Loucy (cell line): ENCODE results near the gene SMIM10L2A.

ENCODE experiments used
- H2AFZ ChIP-seq: fragments of 200-600 bp; sonication (generic); 2 replicates; pipeline ENCODE4 v1.6.0; 2016; ENCODE audit warnings: antibody characterized with exemption, mild to moderate bottlenecking, low read length, moderate library complexity
- H3F3A ChIP-seq: fragments of 200-600 bp; 2 replicates; pipeline ENCODE4 v1.6.0; 2016; ENCODE audit warnings: antibody characterized with exemption, low read depth, mild to moderate bottlenecking
- H3K27me3 ChIP-seq: fragments of 200-600 bp; sonication (generic); 2 replicates; pipeline ENCODE4 v1.6.1; 2014; ENCODE audit warnings: low read length, mild to moderate bottlenecking; ENCODE audit not compliant: insufficient read depth, poor library complexity, severe bottlenecking
- H3K36me3 ChIP-seq: fragments of 200-600 bp; sonication (generic); 2 replicates; pipeline ENCODE4 v1.6.1; 2016; ENCODE audit warnings: low read length; ENCODE audit not compliant: insufficient read depth
- H3K4me1 ChIP-seq: fragments of 200-600 bp; sonication (generic); 2 replicates; pipeline ENCODE4 v1.5.1; 2014; ENCODE audit warnings: low read length, mild to moderate bottlenecking; ENCODE audit not compliant: insufficient read depth, poor library complexity, severe bottlenecking
- H3K4me2 ChIP-seq: fragments of 200-600 bp; sonication (generic); 2 replicates; pipeline ENCODE4 v1.6.0; 2014; ENCODE audit warnings: antibody characterized with exemption, low read length, low read depth, mild to moderate bottlenecking; ENCODE audit not compliant: poor library complexity, severe bottlenecking
- H3K4me3 ChIP-seq: fragments of 200-600 bp; sonication (generic); 2 replicates; pipeline ENCODE4 v1.5.1; 2014; ENCODE audit warnings: low read length, mild to moderate bottlenecking, mixed read lengths; ENCODE audit not compliant: poor library complexity, severe bottlenecking
- H3K79me2 ChIP-seq: fragments of 200-600 bp; sonication (generic); 2 replicates; pipeline ENCODE4 v1.6.1; 2014; ENCODE audit warnings: low read length; ENCODE audit not compliant: insufficient read depth
- H3K9ac ChIP-seq: fragments of 200-600 bp; sonication (generic); 2 replicates; pipeline ENCODE4 v1.6.0; 2014; ENCODE audit warnings: mild to moderate bottlenecking, low read depth, low read length, moderate library complexity; ENCODE audit not compliant: poor library complexity, severe bottlenecking
- H3K9me2 ChIP-seq: fragments of 200-600 bp; sonication (generic); replicated peaks from 2 replicates; pipeline ENCODE4 v1.6.1; 2016; ENCODE audit warnings: low read depth, low read length, mixed read lengths
- H3K9me3 ChIP-seq: fragments of 200-600 bp; sonication (generic); 2 replicates; pipeline ENCODE4 v1.6.1; 2014; ENCODE audit warnings: mild to moderate bottlenecking, antibody characterized with exemption, low read length, low read depth; ENCODE audit not compliant: insufficient read depth
- H4K20me1 ChIP-seq: fragments of 200-600 bp; sonication (generic); 2 replicates; pipeline ENCODE4 v1.6.0; 2014; ENCODE audit warnings: antibody characterized with exemption, low read length, mild to moderate bottlenecking; ENCODE audit not compliant: insufficient read depth, poor library complexity, severe bottlenecking
- CTCF ChIP-seq: fragments of 200-600 bp; sonication (generic); conservative IDR thresholded peaks from 2 replicates; pipeline ENCODE4 v1.5.1; 2014; ENCODE audit warnings: mild to moderate bottlenecking, antibody characterized with exemption, low read length
- EZH2phosphoT487 ChIP-seq: fragments of 200-600 bp; IDR thresholded peaks from 2 replicates; pipeline ENCODE4 v1.6.1; 2018; ENCODE audit warnings: antibody characterized with exemption, mild to moderate bottlenecking, moderate library complexity, borderline replicate concordance

Gene SMIM10L2A

DNA sequence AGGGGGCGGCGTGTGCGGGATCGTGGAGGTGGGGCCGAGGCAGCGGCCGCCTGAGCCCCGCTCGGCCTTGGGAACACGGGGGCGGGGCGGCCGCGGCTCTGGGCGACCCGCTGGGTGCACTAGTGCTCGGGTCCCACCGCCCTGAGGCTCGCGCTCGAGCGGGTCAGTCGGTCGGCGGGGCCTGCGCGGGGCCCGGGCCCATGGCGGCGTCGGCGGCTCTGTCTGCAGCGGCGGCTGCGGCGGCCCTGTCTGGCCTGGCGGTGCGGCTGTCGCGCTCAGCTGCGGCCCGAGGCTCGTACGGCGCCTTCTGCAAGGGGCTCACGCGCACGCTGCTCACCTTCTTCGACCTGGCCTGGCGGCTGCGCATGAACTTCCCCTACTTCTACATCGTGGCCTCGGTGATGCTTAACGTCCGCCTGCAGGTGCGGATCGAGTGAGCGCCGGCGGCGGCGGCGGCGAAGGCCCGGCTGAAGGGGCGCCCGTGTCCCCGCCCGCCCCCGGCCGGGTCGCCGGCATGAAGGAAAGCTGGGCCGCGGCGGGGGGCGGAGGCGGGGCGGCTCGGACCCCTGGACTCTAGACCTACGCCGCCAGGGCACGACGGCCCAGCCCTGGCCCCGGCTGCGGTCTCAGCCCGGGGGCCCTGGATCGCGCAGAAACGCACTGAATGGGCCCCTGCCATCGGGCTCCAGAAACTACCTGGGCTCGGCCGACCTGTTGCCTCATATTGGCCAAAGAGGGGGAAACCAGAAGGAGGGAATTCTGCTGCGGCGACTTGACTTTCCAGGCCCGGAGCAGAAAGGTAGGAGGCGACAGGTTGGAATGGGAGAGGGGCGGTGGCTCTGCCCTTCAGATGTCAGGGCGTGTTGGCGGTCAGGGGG is at the start of gene SMIM10L2A:
Gene SMIM10L2A (plus strand): TSS at position 13 of the 878 bp plus-strand sequence. CDS start 188 bp downstream, at position 201.
- H3K36me3 ChIP-seq = no peaks in the 10 kb centered on the region
- no peaks in the 10 kb centered on the region for H3K9me3 ChIP-seq
- TF ChIP-seq EZH2phosphoT487 (no peak), CTCF (no peak)
- H3K4me1 ChIP-seq = no peaks in the 10 kb centered on the region
- H3K9me2 ChIP-seq = no peaks in the 10 kb centered on the region
- H3K9ac ChIP-seq = no peak within 1 kb of the TSS
- no peak within 1 kb of the TSS for H3K4me2 ChIP-seq
- no peaks in the 10 kb centered on the region for H3K79me2 ChIP-seq
- H2AFZ ChIP-seq = no peak within 1 kb of the TSS
- no peaks in the 10 kb centered on the region for H3K27me3 ChIP-seq
- H3K4me3 ChIP-seq = no peak within 1 kb of the TSS
- H4K20me1 ChIP-seq = no peaks in the 10 kb centered on the region
- H3F3A ChIP-seq = no peaks in the 10 kb centered on the region

DNA sequence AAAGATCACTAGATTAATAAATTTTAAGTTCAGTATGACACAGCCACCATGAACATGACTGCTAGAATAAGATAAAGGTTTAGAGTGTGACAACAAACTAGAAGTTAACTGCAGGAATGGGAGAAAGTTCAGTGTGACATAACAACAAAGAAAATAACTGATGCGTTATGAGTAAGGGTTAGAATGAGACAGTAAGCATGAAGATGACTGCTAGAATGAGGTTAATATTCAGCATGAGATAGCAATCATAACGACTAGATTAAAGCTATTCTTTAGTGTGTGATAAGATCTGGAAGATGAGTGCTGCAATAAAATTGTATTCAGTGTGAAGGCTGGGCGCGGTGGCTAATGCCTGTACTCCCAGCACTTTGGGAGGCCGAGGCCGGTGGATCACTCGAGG is 48.4 kb upstream of the SMIM10L2A start:
- no peaks in the 10 kb centered on the region for H3K4me1 ChIP-seq

DNA sequence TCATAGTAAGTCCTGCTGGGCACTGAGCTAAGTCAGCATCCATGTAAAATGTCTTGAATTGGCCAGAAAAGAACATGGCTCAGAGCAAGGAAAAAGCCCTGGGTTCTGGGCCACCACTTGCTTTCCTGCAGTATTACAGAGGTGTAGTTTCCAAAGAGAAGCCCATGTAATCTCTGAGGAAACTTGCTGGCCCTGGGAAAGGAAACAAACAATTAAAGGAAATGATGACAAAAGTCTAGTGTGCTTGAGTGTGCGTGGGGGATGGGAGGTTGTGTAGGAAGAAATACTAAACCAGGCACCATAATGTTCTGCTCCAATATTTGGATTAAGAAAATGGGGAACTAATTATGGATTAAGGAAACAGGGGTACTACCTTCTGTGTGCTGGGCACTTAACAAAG is 39.5 kb upstream of the SMIM10L2A start:
- H3K9me3 ChIP-seq = no peaks in the 10 kb centered on the region
- TF ChIP-seq EZH2phosphoT487 (no peak), CTCF (no peak)
- peaks cover 70% of the 10 kb centered on the region for H3K27me3 ChIP-seq
- peaks cover 6% of the 10 kb centered on the region for H3K4me1 ChIP-seq
- no peak overlapping the region for H2AFZ ChIP-seq
- H3K4me2 ChIP-seq = no peak overlapping the region
- no peaks in the 10 kb centered on the region for H3F3A ChIP-seq
- H4K20me1 ChIP-seq = no peaks in the 10 kb centered on the region
- H3K79me2 ChIP-seq = no peaks in the 10 kb centered on the region
- no peaks in the 10 kb centered on the region for H3K36me3 ChIP-seq
- no peak overlapping the region for H3K9ac ChIP-seq
- no peaks in the 10 kb centered on the region for H3K9me2 ChIP-seq
- no peak overlapping the region for H3K4me3 ChIP-seq

More for the DNA sequence above, 48.4 kb upstream of the SMIM10L2A start:
- Histone ChIP-seq H3F3A (no peaks in the 10 kb centered on the region), H3K4me2 (no peak overlapping the region), H3K36me3 (no peaks in the 10 kb centered on the region), H3K9me3 (no peaks in the 10 kb centered on the region), H3K9me2 (no peaks in the 10 kb centered on the region), H3K79me2 (no peaks in the 10 kb centered on the region), H3K4me3 (no peak overlapping the region), H3K9ac (no peak overlapping the region), H2AFZ (no peak overlapping the region), H3K27me3 (peaks cover 40% of the 10 kb centered on the region), H4K20me1 (no peaks in the 10 kb centered on the region)
- TF ChIP-seq EZH2phosphoT487 = no peak
- no peak for TF ChIP-seq CTCF
